GM19397 (cell line): ENCODE results near the gene HOXA5.

ENCODE experiments used
- ATAC-seq: cut with Tn5 transposase; IDR thresholded peaks from one replicate; pipeline ENCODE4 v1.9.1; 2021; ENCODE audit warnings: mild to moderate bottlenecking, moderate library complexity; ENCODE audit not compliant: unreplicated experiment

The HOXA5 gene

GRCh38 chr7:27109466-27110185 is 33.9 kb downstream of the HOXA5 start:
- no peak for ATAC-seq

GRCh38 chr7:27108390-27109127 is 34.9 kb downstream of the HOXA5 start:
- ATAC-seq: no peak

GRCh38 chr7:27107391-27108381 is 35.8 kb downstream of the HOXA5 start:
- ATAC-seq: no peak

DNA sequence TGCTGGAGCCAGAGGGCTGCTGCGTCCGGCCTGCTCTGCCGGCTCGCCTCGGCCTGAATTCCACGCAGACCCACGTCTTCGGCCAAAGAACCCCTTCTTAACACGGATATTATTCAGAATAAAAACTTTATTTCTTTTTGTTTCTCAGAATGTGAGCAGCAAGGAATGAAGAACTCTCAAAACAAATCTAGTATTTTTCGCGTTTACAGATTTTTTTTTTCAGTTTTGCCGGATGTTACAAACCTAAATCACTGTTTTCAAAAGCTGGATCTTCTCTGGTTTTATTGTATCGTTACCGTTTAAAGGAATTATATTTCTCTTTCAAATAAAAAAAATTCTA is 36.6 kb downstream of the HOXA5 start:
- no peak for ATAC-seq

DNA sequence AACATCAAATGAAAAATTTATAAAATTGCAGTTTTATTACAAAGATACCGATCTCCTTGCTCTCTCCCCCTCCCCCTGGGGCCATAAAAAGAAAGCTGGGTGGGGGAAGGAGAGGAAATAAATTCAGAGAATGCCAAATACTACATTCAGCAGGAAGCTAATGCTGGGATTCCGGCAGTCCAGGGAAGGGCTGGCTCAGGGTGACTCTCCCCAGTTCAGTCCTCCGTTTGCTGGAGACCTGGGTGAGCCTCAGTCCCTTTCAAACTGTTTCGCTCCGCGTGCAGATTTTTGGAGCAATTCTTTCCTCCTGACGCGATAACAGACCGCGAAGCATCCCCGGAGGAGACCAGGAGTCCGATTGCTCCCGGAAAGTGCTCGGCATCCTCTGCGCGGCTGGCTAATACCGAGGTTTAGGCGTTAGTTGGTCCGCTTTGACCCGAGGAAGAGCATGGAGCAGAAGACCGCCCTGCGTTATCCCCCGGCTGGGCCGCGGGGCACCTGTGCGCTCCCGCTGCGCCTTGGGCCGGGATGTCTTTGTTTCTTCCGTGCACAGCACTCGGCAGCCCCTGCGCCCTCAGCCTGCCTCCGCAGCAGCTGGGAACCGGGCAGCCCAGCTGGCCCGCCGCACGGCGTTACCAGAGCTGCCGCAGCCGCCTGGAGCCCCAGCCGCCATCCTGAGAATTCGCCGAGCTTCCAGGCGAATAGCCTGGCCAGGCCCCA is 37.1 kb downstream of the HOXA5 start:
- ATAC-seq: no peak

DNA sequence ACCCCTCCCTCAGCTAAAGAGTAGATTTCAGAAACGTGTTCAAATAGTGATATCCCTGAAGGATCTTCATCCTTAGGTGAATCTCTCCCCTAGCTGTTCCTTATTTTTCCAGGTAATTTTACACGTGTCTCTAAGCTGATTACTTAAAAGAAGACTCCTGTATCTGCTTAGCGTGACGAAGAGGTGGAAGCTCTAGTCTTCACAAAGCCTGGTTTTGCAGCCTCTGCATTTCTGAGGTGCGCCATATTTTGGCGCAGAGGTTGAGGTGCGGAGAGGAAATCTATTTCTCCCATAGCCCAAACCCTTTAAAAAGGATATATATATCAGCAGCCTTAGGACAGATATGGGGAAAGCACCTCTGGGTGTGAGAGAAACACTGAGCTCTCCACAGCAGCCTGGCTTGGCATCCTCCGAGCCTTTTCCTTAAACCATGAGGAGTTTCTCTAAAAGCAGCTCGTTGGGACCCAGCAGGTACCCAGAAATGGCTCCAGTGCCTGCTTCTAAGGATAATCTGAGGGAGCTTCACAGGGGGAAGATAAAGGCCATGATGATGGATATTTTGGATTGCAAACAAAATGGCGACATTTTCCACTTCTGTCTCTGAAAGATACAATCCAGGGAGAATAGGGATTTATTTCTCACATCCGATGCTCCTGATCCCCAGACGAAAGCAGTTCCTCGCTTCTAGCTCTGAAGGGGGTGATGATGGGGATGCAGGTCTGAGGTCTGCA is 38.0 kb downstream of the HOXA5 start:
- no peak for ATAC-seq

DNA sequence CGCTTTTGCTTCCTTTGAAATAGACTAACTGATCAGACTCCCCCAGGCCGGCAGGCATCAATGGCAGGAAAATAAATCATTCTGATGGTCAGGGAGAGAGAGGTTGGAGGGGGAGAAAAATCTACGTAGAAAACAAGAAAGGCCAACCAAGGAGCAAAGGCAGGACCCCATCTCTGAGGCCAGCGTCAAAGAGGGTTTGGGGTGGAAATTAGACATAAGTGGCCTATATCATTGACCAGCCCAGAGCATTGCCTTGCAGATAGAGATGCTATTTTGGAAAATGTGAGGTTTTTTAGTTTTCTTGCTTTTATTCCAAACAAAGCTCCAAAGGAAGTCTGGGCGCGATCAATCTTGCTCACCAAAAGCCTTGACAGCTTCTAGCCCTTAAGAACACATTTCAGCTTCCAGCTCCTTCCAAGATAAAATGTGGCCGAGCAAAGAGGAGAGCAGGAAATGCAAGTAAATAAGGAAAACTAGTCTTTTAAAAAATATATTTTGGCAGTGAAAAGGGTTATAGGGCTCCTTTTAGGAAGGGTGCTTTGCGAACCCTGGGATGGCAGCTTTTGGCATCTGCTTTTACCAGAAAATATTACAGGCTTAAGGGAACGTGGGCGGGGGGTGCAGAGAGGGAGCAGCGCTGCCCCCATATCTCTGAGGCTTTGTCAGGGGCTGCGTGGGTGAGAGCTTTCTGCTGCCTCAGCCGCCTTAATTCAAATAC is 39.0 kb downstream of the HOXA5 start:
- ATAC-seq: no peak

- no peak for ATAC-seq
Observed at GRCh38 chr7:27103489-27104226, 39.8 kb downstream of the HOXA5 start.

DNA sequence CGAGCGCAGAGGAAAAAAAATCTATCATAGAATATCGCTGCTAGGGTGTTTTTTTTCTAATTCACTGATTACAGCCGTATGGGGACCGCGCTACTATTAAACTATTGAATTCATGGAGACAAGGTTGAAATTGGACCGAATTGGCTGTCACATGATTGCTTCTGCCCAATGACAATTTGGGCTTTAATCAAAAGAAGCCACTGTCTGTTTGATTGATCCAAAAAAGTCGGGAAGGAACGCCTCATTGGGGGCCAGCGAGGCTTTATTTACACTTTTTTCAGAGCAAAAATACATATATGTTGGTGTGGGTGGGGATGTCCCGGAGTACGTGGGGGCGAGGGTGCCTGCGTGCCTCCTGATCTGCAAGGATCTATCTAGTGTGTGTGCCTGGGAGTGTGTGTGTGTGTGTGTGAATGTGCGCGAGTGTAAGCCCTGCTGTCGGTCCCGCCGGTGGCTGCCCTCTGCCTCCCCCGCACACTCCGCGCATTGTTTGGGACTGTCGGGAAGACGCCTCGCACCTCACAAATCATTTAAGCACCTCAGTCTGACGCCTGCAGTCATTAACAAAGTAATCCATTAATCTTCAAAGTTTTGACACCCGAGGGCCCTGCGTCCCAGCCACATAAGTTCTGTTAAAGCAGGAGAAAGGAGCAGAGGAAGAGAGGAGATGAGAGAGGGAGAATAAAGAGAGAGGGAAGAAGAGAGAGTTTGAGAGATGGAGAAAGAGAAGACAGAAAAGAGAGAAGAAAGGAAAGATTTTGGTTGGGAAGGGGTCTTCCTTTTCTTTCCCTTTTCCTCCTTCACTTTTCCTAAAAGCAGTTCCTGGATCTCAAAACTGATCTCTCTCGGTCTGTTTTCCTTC is 40.7 kb downstream of the HOXA5 start, which contains the start of gene HOXA2:
HOXA2 (minus strand) TSS at position 103 of the 862 bp plus-strand sequence. CDS start 183 bp downstream, outside the sequence.
- ATAC-seq: no peak

DNA sequence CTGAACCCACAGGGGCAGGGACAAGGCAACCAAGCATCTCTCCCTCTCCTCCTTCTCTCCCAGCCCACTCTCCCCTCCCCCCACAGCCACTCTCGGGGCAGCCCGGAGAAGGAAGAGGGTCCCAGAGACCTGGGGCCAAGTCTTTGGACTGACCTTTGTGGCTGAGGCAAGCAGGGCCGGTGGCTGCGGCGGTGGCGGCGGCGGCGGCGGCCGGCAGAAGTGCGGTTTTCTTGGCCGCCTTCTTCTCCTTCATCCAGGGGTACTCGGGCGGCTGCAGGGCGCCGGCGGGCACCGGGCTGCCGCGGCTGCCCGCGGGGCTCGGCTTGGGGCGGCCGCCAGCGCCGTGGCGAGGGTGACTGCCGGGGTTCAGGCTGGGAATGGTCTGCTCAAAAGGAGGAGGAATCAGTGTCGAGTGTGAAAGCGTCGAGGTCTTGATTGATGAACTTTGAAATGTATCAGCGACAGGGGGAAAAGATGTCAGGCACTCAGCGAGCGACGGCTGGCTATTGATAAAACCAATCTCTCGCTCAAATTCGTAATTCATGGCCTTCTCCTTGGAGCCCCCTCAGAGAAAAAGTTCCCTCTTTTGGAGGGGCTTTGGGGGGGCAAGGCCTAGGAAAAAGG is 41.4 kb downstream of the HOXA5 start:
- no peak for ATAC-seq

DNA sequence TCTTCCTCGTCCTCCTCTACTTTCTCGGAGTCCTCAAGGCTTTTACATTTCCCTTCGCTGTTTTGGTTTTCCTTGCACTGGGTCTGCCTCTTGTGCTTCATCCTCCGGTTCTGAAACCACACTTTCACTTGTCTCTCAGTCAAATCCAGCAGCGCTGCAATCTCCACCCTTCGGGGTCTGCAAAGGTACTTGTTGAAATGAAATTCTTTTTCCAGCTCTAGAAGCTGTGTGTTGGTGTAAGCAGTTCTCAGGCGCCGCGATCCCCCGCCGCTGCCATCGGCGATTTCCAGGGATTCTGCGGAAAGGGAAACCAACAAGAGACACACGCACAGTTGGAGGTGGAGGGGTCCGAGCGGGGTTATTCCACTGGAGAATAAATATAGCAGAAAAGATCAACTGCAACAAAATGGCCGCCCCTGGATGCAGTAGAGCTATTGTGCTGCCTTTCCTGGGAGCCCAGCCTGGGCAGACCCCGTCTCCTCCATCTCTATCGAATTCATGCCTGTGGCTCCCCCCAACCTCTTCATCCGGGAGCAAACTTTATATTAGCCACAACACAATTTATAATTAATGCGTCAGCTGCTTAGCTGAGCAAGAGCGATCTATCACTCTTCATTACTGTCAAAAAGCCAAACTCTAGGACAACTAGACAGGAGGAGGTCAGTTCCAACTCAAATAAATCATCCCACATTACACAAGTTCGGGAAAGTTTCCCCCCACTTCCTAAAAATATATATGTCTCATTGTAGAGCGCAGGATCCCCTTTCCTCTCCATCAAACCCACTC is 42.1 kb downstream of the HOXA5 start:
- ATAC-seq: no peak

- ATAC-seq: no peak
Observed at GRCh38 chr7:27100694-27101170, 42.7 kb downstream of the HOXA5 start.

DNA sequence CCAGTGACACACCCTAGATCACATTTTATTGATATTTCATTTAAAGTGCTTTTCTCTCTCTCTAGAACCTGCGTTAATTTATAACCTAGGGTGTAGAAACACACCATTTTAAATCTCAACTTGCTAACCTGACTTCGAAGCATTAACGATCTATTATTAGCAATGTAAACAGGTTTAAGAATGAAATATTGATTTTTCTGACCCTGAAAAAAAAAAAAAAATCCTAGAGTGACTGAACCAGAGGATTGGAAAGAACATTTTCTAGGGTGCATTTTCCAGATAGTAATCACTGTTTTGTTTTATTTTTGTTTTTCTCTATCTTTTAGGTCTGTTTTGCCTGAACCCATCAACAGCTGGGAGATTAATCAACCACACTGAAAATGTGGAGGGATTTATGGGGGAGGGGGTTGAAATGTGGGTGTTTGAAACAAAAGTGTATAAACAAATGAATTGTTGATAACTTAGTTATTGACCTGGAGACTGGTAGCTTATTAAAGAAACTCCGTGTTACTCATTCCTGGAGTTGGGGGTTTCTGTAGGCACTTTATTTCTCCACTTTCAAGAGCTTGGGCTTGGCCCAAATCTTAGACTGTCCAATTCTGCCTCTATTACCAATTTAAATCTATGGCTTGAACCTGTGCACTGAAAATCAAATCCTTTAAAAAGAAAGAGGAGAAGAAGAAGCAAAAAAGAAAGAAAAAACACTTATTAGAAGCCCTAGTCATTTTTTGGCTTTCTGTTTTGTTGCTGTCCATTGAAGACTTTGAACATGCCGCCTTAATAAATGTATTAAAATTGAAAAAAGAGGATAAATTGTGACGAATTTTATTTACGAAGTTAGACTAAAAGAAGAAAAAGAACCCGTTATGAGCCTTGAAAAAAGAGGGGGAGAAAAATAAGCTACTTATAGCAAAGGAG is 43.8 kb downstream of the HOXA5 start:
- no peak for ATAC-seq

GRCh38 chr7:27098578-27099451 is 44.7 kb downstream of the HOXA5 start:
- no peak for ATAC-seq
